AG09319 (cell line): ENCODE results near the gene DYRK1A.

Experiments used
- DNase-seq: peaks from one replicate; pipeline ENCODE4 v3.0.0-alpha.2; 2010; ENCODE audit warnings: low read depth; ENCODE audit errors: extremely low read depth
- CTCF ChIP-seq: IDR thresholded peaks from 2 replicates; pipeline ENCODE4 v1.5.1; 2011; ENCODE audit warnings: low read depth, mild to moderate bottlenecking, inconsistent platforms, low read length, moderate library complexity

Gene DYRK1A

GRCh38 chr21:37574751-37575150 is 208.2 kb downstream of the DYRK1A start:
- TF ChIP-seq CTCF, result no peak
- DNase-seq, result no peak

DNA sequence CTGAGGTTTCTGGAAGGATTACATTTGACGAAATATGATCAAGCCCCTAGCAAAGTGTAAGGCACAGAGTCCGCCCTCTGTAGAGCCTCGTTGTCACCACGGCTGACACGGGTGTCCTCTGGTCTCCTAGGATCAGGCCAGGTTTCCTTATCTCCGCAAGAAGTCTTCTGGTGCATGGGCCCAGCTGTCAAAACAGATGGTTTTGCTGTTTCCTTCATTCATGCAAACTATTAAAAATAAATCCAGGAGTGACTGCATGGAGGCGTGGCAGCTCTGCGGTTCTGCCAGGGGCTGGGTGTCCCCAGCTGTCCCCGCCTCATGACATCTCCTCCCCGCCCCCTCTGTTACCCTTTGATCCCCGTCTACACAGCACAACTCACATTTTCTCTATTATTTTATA is 209.0 kb downstream of the DYRK1A start:
- no peak for TF ChIP-seq CTCF
- no peak for DNase-seq
